Astrocyte of the hippocampus (primary cell): ENCODE results near the gene PPBP.
"Not testable (repeated sequence)": the region's sequence is repeated elsewhere in the genome, so short reads cannot be mapped to it uniquely, and the experiment has no call there.

Experiments
- DNase-seq: peaks from one replicate; pipeline ENCODE4 v3.0.0; 2011; ENCODE audit warnings: low read depth, low spot score

PPBP gene

DNA sequence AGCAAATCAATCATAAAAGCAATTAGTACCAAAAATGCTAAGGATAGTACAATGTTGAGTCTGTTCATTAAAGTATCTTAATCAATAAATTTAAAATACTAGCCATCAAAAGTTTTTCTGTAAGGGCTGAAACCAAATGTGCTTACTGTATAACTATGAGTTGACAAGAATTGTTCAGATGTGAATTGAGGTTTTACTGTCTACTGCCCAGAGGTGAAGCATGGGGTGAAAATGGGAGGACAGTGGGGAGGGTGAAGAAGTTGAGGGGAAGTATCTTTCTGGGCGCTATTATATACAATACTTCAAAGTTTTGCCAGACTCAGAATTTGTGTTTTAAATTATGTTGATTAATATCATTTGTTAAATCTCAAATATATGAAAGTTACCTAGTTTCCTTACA is 4.1 kb upstream of the PPBP start:
- no peak for DNase-seq

DNA sequence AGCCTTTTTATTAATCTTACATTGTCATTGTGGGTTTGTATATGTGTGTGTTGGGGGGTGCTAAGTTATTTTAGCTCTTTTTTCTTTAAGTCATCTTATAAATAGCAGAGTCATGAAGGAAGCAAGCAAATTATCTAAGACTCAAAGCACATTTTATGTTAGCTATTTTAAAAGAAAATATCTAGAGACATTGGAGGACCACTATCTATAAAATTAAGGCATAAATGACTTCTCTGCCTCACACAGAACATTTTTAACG is 3.7 kb upstream of the PPBP start:
- no peak for DNase-seq

DNA sequence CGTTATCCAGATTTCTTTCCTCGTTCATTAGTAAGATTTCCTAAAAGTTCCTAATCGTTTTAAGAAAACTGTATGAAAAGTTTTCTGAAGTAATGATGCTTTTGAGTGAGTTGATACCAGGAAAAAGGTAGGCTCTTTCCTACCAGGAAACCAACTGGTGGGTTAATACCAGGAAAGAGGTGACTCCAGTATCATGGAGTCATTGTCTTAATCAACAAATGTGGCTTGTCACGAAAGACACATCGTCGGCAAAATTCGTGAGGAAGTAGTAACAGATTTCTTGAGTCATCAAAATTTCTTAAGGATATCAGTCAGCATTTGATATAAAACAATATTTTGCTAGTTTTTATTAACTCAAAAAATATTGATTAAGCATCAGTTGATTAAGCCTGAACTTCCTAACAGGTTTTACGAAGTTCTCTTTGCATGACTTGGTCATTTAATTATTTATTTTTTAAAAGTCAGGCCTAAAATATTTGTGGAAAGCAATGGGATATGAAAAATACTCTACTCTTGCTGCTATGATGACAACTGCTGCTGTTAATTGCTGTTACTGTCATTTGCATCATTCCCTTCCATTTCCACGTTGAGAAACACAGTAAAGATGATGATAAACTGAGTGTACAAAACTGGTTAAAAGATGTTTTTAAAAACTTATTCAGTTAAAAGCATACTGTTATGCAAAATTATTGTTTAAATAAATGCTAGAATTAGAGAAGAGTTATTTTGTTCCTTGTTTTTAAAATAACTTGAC is 3.2 kb upstream of the PPBP start:
- no peak for DNase-seq

DNA sequence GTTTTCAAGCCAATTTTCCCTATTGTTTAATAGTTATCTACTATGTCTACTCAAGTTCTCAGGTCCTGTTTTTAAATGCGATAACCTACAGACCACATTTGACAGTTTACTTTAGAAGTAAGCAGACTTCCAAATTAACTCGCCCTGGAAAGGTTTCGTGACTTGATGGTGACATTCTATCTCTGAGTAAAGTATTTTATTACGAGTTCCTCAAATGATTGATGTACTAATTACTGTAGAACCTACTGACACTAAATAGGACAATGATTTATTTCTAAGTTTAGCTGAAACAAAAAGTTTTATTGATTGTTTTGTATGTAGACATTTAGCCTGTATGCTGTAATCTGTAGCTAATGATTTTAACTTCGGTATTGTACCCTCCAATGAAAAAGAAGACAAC is 1.9 kb upstream of the PPBP start:
- no peak for DNase-seq

DNA sequence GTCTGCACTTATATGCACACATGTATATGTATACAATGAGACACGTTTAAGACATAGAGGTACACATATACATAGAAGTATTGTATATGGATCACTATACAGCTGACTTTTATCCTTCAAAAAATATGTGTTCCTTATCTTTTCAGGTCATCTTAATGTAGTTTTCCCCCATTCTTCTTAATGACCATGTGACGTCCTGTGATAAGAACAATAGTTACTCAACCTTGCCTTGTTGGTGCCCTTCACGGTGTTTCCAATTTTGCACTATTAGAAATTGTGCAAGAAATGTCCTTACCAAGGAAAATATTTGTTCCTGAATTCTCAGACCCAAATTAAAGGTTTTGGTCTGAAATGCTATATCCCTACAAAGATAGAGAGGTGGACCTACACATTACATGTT is 1.0 kb upstream of the PPBP start:
- no peak for DNase-seq

DNA sequence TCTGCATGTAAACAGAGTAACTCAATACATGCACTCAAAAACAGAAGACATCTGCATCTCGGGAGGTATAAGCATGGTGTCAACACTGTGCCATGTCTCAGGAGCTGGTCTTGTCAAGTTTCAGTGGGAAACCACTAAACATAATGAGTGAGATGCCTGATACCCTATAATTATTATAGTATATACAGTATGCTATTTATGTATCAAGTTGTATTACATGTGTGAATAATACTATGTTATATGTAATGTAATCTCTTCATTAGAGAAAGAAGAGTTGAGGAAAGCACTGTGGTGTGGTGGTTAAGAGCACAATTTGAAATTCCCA is 2.5 kb downstream of the PPBP start:
- no peak for DNase-seq

DNA sequence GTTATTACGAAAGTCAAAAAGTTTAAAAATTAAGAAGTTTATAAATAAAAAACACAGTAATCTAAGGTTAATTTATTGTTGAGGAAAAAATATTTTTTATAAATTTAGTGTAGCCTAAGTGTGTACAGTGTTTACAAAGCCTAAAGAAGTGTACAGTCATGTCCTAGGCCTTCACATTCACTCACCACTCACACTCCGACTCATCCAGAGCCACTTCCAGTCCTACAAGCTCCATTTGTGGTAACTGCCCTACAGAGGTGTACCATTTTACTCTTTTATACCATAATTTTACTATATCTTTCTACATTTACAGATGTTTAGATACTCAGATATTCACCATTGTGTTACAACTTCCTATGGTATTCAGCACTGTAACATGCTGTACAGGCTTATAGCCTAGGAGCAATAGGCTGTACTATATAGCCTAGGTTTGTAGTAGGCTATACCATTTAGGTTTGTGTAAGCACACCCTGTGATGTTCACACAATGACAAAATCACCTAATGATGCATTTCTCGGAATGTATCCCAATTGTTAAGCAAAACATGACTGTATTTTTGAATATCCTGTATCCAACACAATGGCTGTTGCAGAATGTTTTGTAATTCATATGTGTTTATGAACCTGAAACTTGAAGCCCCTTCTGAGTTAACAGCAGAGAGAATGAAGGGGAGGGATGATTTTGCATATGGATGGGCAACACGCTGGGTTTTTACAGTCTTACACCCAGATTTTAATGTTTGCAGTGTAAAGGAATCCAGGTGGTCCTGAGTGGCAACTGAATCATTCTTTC is 3.1 kb downstream of the PPBP start:
- no peak for DNase-seq

DNA sequence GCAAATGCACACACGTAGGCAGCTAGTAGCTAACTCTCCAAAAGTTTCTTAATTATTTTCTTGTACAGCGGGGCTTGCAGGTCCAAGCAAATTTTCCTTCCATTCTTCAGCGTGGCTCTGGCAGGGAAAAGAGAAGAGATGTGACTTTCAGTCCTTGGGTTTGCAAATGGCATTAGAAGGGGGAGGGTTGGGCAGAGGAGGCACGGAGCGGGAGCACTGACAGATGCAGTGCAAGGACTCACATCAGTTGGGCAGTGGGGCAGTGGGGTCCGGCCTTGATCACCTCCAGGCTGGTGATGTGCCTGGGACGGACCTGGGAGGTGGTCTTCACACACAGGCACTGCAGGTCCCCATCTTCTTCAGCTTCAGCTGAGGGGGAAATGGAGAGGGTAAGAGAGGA is 6.8 kb downstream of the PPBP start:
- DNase-seq: not testable (repeated sequence)

DNA sequence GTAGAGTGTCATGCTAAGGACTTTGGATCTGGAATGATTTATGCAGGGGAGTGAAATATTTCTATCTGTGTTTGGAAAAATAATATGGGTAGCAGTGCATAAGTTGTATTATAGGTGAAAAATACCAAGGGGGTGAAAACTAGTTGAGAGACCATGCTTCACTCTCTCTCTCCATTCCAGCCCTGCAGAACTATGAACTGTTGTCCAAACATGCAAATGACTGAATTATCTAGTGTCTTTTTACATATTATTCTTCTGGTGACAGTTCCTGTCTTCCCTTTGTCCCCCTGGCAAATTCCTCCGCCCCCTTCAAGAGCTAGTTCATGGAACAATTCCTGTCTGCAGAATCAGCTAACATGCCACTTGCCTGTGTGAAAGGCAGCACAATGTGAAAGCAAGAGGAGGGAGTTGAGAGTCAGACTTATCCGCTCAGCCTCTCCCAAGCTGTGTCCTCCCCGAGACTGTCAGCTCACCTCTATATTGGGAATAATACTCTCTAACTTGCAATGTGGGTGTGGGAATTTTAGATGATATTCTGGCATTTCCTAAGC is 8.5 kb downstream of the PPBP start:
- DNase-seq: peak; percentile 6

DNA sequence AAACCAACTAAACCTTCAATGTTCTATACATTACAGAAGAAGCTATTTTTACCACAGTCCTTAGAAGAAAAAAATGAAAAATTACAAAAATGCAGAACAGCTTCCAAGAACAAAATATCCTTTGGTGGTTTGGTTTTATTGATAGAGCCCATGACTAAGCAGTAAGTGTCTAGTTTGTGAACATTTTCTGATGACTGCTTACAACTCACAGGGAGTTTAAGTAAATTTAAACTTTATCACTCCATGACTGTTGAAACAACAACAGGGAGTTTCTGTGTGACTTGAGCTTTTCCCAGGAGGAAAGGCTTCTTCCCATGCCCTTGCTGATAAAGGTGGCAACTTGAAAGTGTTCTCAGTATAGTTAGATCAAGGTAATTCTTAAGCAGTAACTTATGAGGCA is 9.1 kb downstream of the PPBP start:
- peak; percentile 71 for DNase-seq

DNA sequence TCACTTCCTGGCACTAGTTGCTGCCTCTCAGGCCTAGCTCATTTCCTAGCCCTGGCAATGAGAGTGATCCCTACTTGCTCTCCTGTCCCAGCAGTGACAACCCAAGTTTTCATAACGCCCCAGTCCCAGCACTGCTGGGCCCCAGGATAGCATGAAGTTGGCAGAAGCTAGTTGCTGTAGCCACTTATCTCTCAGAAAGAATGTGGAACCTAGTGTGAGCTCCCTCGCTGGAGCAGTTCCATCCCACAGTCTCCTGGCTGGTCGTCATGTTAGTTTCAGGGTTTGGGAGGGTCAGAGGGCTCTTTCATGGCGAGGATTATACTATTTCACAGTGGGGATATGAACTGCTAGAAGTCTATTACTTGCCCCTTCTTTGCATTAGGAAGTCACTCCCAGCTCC is 11.3 kb downstream of the PPBP start:
- DNase-seq: peak; percentile 57

DNA sequence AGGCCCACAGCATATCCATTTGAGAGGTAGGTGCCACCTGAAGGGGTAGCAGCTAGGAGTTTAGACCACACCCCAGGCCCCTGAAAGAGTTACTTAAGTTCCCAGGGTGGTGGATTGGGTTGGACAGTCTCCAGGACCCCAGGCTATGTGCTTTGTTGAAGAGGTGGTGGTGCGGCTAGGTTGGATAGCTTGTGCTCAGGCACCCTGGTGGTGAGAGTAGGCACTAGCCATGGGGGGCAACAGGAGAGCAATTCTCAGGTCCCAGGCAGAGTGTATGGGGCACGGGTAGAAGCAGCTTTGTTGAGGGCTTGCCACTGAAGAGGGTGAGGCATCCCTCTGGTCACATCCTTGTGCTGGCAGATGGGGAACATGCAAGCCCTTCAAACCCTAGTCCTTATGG is 11.8 kb downstream of the PPBP start:
- DNase-seq: no peak

DNA sequence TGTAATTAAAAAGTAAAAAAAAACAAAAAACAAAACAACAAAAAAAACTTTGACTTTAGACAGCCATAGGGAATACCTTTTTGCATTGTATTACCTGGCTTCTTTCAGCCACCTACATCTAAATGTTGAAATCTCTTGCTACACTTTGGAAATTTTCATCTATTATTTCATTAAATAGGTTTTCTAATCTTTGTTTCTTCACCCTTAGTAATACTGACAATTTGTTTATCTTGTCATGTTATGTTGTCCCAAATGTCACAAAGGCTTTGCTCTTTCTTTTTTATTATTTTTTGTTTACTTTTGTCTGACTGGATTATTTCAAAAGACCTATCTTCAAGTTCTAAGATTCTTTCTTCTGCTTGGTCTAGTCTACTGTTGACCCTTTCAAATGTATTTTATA is 13.6 kb downstream of the PPBP start:
- DNase-seq: no peak

DNA sequence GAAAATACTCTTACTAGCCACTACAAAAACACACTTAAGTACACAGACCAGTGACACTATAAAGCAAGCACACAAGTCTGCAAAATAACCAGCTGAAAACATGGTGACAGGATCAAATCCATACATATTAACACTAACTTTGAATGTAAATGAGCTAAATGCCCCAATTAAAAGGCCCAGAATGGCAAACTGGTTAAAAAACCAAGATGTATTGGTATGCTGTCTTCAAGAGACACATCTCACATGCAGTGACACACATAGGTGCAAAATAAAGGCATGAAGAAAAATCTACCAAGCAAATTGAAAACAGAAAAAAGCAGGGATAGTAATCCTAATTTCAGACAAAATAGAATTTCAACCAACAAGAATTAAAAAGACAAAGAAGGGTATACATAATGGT is 17.0 kb downstream of the PPBP start:
- DNase-seq: no peak

DNA sequence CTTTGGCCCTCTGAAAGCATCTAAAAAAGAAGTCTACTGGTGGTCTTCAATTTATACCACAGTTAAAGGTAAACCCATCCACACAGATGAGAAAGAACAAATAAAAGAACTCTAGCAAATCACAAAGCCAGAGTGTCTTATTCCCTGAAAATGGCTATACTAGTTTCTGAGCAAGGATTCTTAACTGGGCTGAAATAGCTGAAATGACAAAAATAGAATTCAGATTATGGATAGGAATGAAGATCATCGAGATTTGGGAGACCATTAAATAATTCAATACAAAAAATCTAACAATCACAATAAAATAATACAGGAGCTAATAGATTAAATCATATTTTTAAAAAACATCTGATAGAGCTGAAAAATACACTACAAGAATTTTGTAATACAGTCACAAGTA is 18.0 kb downstream of the PPBP start:
- DNase-seq: no peak

DNA sequence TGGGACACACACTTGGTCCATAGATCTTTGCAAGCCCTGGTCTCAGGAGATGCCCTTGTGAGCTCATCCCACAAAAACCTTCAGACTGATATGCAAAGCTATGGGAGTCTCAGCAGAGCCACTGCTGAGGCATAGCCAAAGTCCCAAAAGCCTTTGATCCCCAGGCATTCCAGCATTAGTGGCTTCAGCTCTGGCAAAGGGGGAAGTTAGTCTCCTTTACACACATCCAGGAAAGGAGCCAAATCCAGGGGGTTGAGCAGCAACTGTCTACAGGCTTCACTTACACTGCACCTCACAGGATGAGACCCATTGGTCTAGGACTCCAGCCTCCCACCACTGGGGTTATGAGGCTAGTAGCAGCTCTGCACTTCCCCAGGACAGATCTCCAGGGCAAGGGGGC is 20.1 kb downstream of the PPBP start:
- DNase-seq: no peak

DNA sequence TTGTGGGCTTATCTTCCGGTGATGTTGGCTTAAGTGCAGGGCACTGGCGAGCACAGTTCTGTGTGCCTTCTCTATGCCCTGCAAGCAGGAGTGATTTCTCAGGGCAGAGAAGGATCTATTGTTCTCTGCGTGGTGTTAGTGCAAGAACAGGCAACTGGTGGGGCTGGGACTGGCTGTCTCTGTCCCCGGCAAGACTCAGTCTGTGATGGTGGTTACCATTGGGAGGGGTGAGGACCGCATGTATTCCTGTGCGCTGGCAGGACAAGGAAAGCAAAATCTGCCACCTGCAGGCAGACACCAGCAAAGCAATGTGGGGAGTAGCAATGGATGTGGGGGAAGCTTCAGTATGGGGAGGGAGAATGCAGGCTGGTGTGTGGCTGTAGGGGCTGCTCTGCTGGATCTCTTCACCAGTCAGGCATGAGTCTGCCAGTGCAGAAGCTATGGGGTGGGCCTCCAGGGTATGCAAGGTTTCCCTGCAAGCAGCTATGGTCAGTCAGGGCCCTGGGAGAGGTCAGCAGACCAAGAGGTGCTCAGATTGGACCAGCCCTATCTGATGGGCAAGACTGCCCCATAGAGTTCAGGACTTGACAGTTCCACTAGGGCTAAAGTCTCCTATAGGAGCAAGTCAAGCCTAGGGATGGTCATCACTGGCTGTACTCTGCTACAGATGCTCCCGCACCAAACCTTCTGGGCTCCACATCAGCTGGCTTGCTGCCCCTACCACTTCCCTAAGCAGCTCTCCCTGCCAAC is 23.0 kb downstream of the PPBP start:
- DNase-seq: no peak

DNA sequence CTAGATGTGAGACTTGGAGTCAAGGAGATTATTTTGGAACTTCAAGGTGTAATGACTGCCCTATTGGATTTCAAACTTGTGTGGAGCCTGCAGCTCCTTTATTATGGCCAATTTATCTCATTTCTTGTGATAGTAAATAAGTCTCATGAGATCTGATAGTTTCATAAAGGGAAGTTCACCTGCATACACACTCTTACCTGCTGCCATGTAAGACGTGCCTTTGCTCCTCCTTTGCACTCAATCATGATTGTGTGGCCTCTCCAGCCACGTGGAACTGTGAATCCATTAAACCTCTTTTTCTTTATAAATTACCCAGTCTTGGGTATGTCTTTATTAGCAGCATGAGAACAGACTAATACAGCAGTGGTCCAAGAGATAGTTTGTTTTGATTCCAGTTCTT is 25.3 kb downstream of the PPBP start:
- no peak for DNase-seq

DNA sequence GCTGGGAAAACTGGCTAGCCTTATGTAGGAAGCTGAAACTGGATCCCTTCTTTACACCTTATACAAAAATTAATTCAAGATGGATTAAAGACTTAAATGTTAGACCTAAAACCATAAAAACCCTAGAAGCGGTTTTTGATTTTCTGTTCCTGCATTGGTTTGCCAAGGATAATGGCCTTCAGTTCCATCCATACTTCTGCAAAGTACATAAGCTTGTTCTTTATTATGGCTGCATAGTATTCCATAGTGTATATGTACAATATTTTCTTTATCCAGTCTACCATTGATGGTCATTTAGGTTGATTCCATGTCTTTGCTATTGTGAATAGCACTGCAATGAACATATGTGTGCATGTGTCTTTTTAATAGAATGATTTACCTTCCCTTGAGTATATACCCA is 28.9 kb downstream of the PPBP start:
- DNase-seq: not testable (repeated sequence)

DNA sequence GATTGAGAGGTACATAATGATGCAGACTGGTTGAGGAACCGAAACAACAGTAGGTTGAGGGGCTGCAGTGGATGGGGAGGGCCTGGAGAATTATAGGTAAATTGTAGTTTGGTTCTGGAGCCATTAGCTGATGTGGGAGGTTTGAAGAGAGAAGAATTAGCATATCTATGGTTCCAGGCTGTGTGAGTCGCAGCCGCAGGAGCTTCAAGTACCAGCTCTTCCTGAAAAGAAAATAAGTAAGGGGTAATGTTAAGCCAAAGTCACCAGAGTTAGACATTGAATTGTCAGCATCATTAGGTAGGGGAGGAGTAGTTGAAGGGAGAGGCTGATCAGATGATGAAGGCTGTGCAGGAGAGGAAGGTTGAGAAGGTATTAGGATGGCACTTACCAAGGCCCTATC is 35.6 kb downstream of the PPBP start:
- no peak for DNase-seq

DNA sequence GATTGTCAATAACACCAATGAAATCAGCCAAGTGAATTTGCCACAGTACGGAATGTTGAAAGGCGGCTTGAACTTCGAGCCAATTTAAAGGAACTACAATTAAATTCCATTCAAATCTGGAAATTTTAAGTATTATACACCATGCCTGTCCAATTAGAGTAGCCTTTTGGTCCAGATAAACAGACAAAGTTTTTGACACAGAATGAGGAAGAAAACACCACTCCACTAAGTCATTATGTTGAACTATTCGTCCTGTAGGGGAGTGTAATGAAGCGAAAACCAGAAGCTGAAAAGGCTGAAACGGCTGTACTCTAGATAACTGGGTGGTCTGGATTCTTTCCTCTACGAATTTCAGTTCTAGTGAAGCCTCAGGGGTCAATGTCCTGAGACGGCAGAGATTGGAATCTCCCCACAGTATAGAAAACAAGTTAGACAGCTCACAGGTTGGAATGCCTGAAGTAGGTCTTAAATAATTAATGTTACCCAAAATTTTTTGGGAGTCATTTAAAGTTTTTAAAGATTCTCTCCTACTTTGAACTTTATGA is 37.5 kb downstream of the PPBP start:
- DNase-seq: not testable (repeated sequence)

DNA sequence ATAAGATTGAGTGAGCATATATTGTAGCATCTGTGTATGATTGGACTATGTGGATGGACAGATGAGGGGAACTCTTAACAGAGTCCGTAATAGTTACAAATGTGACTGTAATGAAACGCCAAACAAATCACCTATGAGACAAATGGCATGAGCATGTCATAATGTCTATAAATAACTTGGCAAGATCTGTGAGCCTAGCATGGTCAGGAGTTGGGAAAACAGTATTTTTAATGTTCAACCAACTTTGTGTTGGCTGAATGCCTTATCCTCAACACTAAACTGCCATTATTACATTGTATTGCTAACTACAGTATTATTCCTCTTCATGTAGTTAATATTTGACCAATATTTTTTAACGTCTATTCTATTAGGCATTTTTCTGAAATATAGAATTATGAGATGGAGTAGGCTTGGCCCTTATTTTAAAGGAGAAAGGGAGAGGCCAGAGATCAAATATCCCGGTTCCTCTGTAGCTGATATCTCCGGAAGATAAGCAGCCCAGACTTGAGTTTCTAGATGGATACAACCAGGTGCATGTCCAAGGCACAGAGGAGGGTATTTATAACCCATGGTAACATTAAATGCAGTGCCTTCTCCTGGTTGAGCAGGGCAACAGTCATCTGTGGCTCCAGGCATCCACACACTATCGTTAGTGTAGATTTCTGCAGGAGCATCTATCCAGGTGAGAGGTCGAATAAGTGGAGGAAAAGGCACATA is 38.8 kb downstream of the PPBP start:
- DNase-seq: no peak
